Measurements from ENCODE around the gene BRSK1. TPM values are rescaled to one million over a fixed set of nuclear protein-coding genes. Genes with fewer than 3 reads are reported as not detected.
"Not testable (repeated sequence)": the region's sequence is repeated elsewhere in the genome, so short reads cannot be mapped to it uniquely, and the experiment has no call there.

BRSK1 gene
- total and polyA plus RNA-seq, 4 donors: 46.4 to 206 (median 127) TPM

DNA sequence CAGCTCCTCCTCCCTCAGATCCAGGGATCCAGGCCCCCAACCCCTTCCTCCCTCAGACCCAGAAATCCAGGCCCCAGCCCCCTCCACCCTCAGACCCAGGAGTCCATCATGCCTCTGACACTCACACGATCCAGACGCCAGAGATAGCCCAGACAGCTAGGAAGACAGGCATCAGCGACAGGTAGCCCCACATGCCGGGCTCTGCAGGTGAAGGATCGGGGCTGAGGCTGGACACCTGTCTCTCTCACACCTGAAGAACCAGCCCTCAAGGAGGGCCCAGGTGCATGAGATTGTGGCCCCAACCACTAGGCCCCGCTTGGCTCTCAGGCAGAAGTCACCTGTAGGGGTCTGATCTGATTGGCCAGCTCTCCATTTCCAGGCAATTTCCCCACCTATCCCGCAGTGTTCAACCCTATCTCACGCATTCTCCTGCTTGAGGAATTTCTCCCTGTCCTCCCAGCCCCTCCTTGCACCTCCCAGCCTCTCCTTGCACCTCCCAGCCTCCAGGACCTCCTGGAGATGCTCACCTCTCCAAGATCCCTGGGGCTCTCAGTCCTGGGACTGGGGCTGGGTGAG, 37.1 kb downstream of the BRSK1 start:
- DNase-seq (ENCODE audit: low read depth in 4 of 6, low spot score in 6 of 6): no peak
- 92% methylated on average over 8 of the region's 8 CpGs for WGBS (ENCODE audit: insufficient coverage)
- Histone ChIP-seq H3K4me1 (ENCODE audit: control insufficient read depth, insufficient read depth, low read length) (peaks cover 10% of the 10 kb centered on the region), H3K4me3 (ENCODE audit: low read depth, low read length) (no peak overlapping the region), H3K27ac (ENCODE audit: low read depth, low read length) (no peak overlapping the region), H3K27me3 (ENCODE audit: control insufficient read depth, insufficient read depth, low read length) (no peaks in the 10 kb centered on the region), H3K9me3 (ENCODE audit: control insufficient read depth, insufficient read depth, low read length) (no peaks in the 10 kb centered on the region), H3K36me3 (ENCODE audit: control insufficient read depth, insufficient read depth, low read length) (no peaks in the 10 kb centered on the region)

DNA sequence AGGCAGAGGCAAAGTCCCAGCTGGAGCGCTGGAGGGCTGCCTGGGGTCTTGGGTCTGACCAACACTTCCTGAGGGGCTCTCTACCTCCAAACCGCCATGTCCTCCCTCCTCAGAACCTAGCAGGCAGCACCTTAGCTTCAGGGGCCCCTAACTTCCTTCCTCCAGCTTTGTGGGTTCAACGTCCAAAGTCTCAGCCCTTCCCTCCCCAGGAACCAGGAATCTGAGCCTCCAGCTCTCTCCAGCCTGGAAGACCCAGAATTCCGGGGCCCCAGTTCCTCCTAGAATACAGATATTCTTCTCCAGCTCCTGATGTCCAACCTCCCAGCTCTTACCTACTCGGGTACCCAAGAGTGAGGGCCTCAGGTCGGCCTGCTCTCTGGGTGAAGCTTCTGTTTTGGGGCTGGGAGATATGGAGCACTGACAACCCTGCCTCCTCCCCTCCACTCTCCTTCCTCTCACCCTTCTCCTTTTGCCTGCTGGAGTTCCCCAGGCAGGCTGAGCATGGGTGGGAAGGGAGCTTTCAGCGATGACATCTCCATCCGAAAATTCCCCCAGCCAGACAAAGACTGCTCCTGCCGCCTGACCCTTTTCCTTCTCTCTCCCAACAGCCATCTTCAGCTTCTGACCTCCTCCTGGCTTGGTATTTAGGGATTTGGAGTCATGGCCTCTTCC, 37.8 kb downstream of the BRSK1 start:
- WGBS (ENCODE audit: insufficient coverage): 77% methylated on average over 3 of the region's 9 CpGs
- no peaks in the 10 kb centered on the region for H3K36me3 ChIP-seq (ENCODE audit: control insufficient read depth, insufficient read depth, low read length)

DNA sequence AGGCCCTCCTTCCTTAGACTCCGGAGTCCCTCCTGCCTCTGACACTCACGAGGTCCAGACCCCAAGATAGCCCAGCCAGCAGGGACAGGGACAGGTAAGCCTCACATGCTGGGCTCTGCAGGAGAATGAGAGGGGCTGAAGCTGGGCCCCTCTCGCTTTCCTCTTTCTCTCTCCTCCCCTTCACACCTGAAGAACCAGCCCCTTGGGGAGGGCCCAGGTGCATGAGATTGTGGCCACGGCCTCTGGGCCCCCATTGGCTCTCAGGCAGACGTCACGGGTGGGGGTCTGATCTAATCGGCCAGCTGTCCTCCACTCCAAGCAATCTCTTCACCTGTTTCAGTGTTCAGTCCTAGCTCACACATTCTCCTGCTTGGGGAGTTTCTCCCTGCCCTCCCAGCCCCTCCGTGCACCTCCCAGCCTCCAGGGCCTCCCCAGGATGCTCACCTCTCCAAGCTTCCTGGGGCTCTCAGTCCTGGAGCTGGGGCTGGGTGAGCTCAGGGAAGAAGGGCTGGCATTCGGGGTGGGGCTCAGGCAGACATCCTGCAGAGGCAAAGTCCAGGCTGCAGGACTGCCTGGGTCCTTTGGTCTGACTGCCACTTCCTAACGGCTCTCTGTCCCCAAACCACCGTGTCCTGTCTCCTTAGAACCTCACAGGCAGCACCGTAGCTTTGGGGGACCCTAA, 38.5 kb downstream of the BRSK1 start:
- DNase-seq (ENCODE audit: low read depth in 4 of 6, low spot score in 6 of 6): no peak
- 61% methylated on average over 9 of the region's 12 CpGs for WGBS (ENCODE audit: insufficient coverage)
- no peak overlapping the region for H3K27ac ChIP-seq (ENCODE audit: low read depth, low read length)
- H3K4me1 ChIP-seq (ENCODE audit: control insufficient read depth, insufficient read depth, low read length): peaks cover 10% of the 10 kb centered on the region
- no peaks in the 10 kb centered on the region for H3K9me3 ChIP-seq (ENCODE audit: control insufficient read depth, insufficient read depth, low read length)
- no peaks in the 10 kb centered on the region for H3K27me3 ChIP-seq (ENCODE audit: control insufficient read depth, insufficient read depth, low read length)
- H3K4me3 ChIP-seq (ENCODE audit: low read depth, low read length): no peak overlapping the region
- no peaks in the 10 kb centered on the region for H3K36me3 ChIP-seq (ENCODE audit: control insufficient read depth, insufficient read depth, low read length)

More for the DNA sequence above, 37.8 kb downstream of the BRSK1 start:
- Histone ChIP-seq H3K9me3 (ENCODE audit: control insufficient read depth, insufficient read depth, low read length) (no peaks in the 10 kb centered on the region), H3K27ac (ENCODE audit: low read depth, low read length) (no peak overlapping the region), H3K4me1 (ENCODE audit: control insufficient read depth, insufficient read depth, low read length) (peaks cover 10% of the 10 kb centered on the region), H3K27me3 (ENCODE audit: control insufficient read depth, insufficient read depth, low read length) (no peaks in the 10 kb centered on the region), H3K4me3 (ENCODE audit: low read depth, low read length) (no peak overlapping the region)
- DNase-seq (ENCODE audit: low read depth in 4 of 6, low spot score in 6 of 6): no peak

DNA sequence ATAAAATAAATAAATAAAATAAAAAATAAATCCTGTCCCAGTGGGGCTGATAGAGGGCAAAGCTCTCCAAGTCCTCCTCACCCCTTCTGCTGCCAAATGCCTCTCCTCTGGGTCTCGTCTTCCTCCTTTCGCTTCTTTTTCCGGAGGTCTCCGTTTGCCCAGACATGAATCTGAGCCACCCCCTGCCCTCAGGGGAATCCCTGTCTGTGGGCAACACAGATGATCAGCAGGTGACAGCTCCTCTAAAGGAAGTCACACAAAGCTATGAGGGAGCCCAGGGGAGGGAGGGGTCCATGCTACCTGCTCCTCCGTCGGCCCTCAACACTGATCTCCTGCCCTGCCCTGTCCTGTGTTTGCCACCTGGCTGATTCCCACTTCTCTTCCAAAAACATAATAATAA, 40.9 kb downstream of the BRSK1 start:
- no peaks in the 10 kb centered on the region for H3K9me3 ChIP-seq (ENCODE audit: control insufficient read depth, insufficient read depth, low read length)
- WGBS (ENCODE audit: insufficient coverage): 100% methylated on average over 4 of the region's 6 CpGs
- no peaks in the 10 kb centered on the region for H3K27me3 ChIP-seq (ENCODE audit: control insufficient read depth, insufficient read depth, low read length)
- H3K36me3 ChIP-seq (ENCODE audit: control insufficient read depth, insufficient read depth, low read length): no peaks in the 10 kb centered on the region
- DNase-seq (ENCODE audit: low read depth in 4 of 6, low spot score in 6 of 6): no peak
- H3K27ac ChIP-seq (ENCODE audit: low read depth, low read length): no peak overlapping the region
- H3K4me1 ChIP-seq (ENCODE audit: control insufficient read depth, insufficient read depth, low read length): peaks cover 7% of the 10 kb centered on the region
- no peak overlapping the region for H3K4me3 ChIP-seq (ENCODE audit: low read depth, low read length)

DNA sequence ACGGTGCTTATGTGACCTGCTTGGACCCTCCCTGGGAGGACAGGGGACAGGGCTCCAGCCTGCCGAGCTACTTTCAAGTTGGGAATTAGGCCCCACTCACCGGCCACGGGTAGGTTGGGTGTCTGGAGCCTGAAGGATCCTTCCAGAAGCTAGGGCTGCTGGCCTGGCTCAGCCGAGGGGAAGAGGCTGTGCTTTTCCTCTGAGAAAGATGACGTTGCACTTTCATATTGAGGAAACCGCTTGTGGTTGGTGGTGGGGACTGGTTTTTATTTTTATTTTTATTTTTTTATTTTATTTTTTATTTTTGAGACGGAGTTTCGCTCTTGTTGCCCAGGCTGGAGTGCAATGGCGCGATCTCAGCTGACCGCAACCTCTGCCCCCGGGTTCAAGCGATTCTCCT, 41.4 kb downstream of the BRSK1 start, which contains the start of gene TMEM150B:
TMEM150B (minus strand) TSS at position 170 of the 400 bp plus-strand sequence. CDS start 4,305 bp downstream, outside the sequence.
- 87% methylated on average over 11 of the region's 14 CpGs for WGBS (ENCODE audit: insufficient coverage)
- DNase-seq (ENCODE audit: low read depth in 4 of 6, low spot score in 6 of 6): no peak
- H3K4me3 ChIP-seq (ENCODE audit: low read depth, low read length): no peak within 1 kb of the TSS
- H3K27me3 ChIP-seq (ENCODE audit: control insufficient read depth, insufficient read depth, low read length): no peaks in the 10 kb centered on the region
- peaks cover 2% of the 10 kb centered on the region for H3K4me1 ChIP-seq (ENCODE audit: control insufficient read depth, insufficient read depth, low read length)
- no peaks in the 10 kb centered on the region for H3K9me3 ChIP-seq (ENCODE audit: control insufficient read depth, insufficient read depth, low read length)
- H3K27ac ChIP-seq (ENCODE audit: low read depth, low read length): no peak within 1 kb of the TSS
- no peaks in the 10 kb centered on the region for H3K36me3 ChIP-seq (ENCODE audit: control insufficient read depth, insufficient read depth, low read length)

DNA sequence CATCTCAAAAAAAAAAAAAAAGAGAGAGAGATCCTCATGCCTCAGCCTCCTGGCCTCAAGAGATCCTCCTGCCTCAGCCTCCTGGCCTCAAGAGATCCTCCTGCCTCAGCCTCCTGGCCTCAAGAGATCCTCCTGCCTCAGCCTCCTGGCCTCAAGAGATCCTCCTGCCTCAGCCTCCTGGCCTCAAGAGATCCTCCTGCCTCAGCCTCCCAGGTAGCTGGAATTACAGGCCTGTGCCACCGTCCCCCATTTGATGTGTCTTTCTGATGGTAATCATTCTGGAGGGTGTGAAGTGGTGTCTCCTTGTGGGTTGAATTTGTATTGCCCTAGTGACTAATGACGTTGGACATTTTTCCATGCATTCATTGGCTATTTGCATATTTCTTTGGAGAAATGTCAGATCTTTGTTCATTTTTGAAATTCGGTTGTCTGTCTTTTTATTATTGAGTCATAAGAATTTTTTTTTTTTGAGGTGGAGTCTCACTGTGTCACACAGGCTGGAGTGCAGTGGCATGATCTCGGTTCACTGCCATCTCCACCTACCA, 45.0 kb downstream of the BRSK1 start:
- not testable (repeated sequence) for H3K27ac ChIP-seq (ENCODE audit: low read depth, low read length)

DNA sequence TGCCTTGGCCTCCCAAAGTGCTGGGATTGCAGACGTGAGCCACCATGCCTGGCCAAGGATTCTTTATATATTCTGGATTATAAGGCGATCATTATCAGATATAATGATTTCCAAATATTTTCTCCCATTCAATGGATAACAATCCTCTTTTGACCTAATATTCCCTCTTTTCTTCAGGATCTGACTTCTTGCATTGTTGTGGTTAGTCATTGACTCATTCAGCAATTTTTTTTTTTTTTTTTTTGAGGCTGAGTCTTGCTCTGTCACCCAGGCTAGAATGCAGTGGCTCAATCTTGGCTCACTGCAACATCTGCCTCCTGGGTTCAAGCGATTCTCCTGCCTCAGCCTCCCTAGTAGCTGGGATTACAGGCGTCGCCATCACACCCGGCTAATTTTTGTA, 46.0 kb downstream of the BRSK1 start:
- 78% methylated on average over 1 of the region's 6 CpGs for WGBS (ENCODE audit: insufficient coverage)
- not testable (repeated sequence) for H3K4me3 ChIP-seq (ENCODE audit: low read depth, low read length); H3K27ac ChIP-seq (ENCODE audit: low read depth, low read length); DNase-seq (ENCODE audit: low read depth in 4 of 6, low spot score in 6 of 6); H3K4me1 ChIP-seq (ENCODE audit: control insufficient read depth, insufficient read depth, low read length); H3K9me3 ChIP-seq (ENCODE audit: control insufficient read depth, insufficient read depth, low read length); H3K36me3 ChIP-seq (ENCODE audit: control insufficient read depth, insufficient read depth, low read length); H3K27me3 ChIP-seq (ENCODE audit: control insufficient read depth, insufficient read depth, low read length)

More for the DNA sequence above, 45.0 kb downstream of the BRSK1 start:
- not testable (repeated sequence) for H3K36me3 ChIP-seq (ENCODE audit: control insufficient read depth, insufficient read depth, low read length); H3K4me1 ChIP-seq (ENCODE audit: control insufficient read depth, insufficient read depth, low read length); H3K4me3 ChIP-seq (ENCODE audit: low read depth, low read length); H3K9me3 ChIP-seq (ENCODE audit: control insufficient read depth, insufficient read depth, low read length); DNase-seq (ENCODE audit: low read depth in 4 of 6, low spot score in 6 of 6); H3K27me3 ChIP-seq (ENCODE audit: control insufficient read depth, insufficient read depth, low read length)
- WGBS (ENCODE audit: insufficient coverage): 79% methylated on average over 2 of the region's 4 CpGs

DNA sequence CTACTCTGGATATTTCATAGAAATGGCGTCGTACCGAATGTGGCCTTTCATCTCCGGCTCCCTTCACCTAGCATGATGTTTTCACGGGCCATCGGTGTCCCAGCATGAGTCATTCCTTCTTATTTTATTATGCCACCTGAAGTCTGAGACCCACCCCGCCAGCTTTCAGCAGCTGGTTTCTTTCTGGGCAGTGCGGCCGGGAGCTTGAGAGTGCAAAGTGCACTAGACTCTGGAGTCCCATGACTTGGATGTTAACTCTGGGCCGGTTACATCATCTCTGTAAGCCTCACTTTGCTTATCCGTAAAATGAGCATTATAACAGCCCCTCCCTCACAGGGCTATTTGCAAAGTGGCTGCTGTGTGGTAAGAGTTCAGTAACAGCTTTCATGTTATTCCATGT, 50.1 kb downstream of the BRSK1 start:
- no peak overlapping the region for H3K4me3 ChIP-seq (ENCODE audit: low read depth, low read length)
- 79% methylated on average over 9 of the region's 11 CpGs for WGBS (ENCODE audit: insufficient coverage)
- no peaks in the 10 kb centered on the region for H3K9me3 ChIP-seq (ENCODE audit: control insufficient read depth, insufficient read depth, low read length)
- H3K27ac ChIP-seq (ENCODE audit: low read depth, low read length): no peak overlapping the region
- H3K4me1 ChIP-seq (ENCODE audit: control insufficient read depth, insufficient read depth, low read length): peaks cover 9% of the 10 kb centered on the region
- no peaks in the 10 kb centered on the region for H3K36me3 ChIP-seq (ENCODE audit: control insufficient read depth, insufficient read depth, low read length)
- DNase-seq (ENCODE audit: low read depth in 4 of 6, low spot score in 6 of 6): no peak
- no peaks in the 10 kb centered on the region for H3K27me3 ChIP-seq (ENCODE audit: control insufficient read depth, insufficient read depth, low read length)

DNA sequence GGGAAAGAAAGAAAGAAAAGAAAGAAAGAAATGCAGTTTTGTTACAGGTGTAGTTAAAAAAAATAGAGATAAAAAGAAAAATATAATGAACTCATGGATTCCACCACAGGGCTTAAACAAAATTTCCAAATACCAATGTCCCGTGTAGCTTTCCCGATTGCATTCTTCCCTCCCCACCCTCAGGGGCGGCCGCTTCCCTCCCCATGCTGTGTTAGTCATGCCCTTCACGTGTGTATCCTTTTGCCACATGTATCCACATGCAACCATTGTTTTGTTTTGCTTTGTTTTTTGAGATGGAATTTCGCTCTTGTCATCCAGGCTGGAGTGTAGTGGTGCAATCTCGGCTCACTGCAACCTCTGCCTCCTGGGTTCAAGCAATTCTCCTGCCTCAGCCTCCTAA, 52.3 kb downstream of the BRSK1 start:
- Histone ChIP-seq H3K4me3 (ENCODE audit: low read depth, low read length) (no peak overlapping the region), H3K27me3 (ENCODE audit: control insufficient read depth, insufficient read depth, low read length) (no peaks in the 10 kb centered on the region), H3K9me3 (ENCODE audit: control insufficient read depth, insufficient read depth, low read length) (no peaks in the 10 kb centered on the region), H3K4me1 (ENCODE audit: control insufficient read depth, insufficient read depth, low read length) (peaks cover 23% of the 10 kb centered on the region), H3K27ac (ENCODE audit: low read depth, low read length) (no peak overlapping the region), H3K36me3 (ENCODE audit: control insufficient read depth, insufficient read depth, low read length) (no peaks in the 10 kb centered on the region)
- no CpG with 5 or more reads among the region's 7 CpGs for WGBS (ENCODE audit: insufficient coverage)
- DNase-seq (ENCODE audit: low read depth in 4 of 6, low spot score in 6 of 6): no peak

All from spinal cord (tissue), 10 donors.